PFSK-1 (cell line): Measurements from ENCODE around the gene SPRED1.

Experiments used
- FOXP2 ChIP-seq: optimal IDR thresholded peaks from 2 replicates; pipeline ENCODE3; 2011; ENCODE audit warnings: borderline replicate concordance, control low read depth, inconsistent platforms; ENCODE audit not compliant: insufficient read depth; ENCODE audit errors: extremely low read length, extremely low read depth
- POLR2AphosphoS5 ChIP-seq: IDR thresholded peaks from 2 replicates; pipeline ENCODE4 v1.6.1; 2012; ENCODE audit warnings: low read depth, mild to moderate bottlenecking, control low read depth, low read length, moderate library complexity
- REST ChIP-seq, 2 experiments: IDR thresholded peaks; 2 replicates each; pipeline versions ENCODE4 v1.6.1 to v1.8.0; 2011 to 2012; ENCODE audit warnings: low read depth in 2 of 2, low read length in 2 of 2, control low read depth in 1 of 2, inconsistent platforms in 1 of 2, mild to moderate bottlenecking in 1 of 2, moderate library complexity in 1 of 2; ENCODE audit not compliant: insufficient read depth in 1 of 2
- SIN3A ChIP-seq: IDR thresholded peaks from 2 replicates; pipeline ENCODE4 v1.6.1; 2012; ENCODE audit warnings: mild to moderate bottlenecking, low read length, moderate library complexity, borderline replicate concordance; ENCODE audit not compliant: insufficient read depth
- TAF1 ChIP-seq: IDR thresholded peaks from 2 replicates; pipeline ENCODE4 v1.6.1; 2012; ENCODE audit warnings: low read length, control low read depth, borderline replicate concordance; ENCODE audit not compliant: insufficient read depth

SPRED1 gene

GRCh38 chr15:38351466-38351865 is 98.8 kb downstream of the SPRED1 start:
- TF ChIP-seq SIN3A, result no peak
- no peak for TF ChIP-seq REST (IDR thresholded peaks at IDR 0.05; ENCODE audit: insufficient read depth in 1 of 2, low read depth in 2 of 2, low read length in 2 of 2)
- TF ChIP-seq POLR2AphosphoS5, result no peak
- TF ChIP-seq TAF1, result no peak
- TF ChIP-seq FOXP2, result no peak

DNA sequence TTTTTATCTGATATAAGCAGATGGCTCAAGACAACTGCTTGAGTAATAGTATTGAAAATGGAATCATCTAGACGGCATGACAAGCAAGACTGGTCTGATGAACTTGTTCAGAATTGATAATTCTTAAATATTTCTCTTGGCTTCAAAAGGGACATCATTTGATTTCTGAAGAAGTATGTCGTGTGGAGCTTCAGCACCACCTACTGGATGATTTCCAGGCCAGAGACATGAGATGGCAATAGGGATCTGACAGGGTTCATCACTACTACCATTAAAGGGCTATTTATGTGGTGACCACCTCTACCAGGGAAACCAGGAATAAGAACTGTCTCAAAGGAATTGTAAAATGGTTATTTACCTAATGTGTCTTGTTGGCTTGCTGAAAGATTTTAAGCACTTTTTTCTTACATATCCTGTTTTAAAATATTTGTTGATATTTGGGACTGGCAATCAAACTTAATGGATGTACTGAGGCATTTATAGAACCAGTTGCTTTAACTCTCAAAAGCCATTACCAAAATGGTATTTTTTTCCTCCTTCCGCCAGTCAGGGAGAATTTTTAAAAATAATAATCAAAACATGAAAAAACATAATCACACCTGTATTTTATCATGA is 101.8 kb downstream of the SPRED1 start:
- TF ChIP-seq SIN3A (no peak), TAF1 (no peak), REST (IDR thresholded peaks at IDR 0.05; ENCODE audit: insufficient read depth in 1 of 2, low read depth in 2 of 2, low read length in 2 of 2) (no peak), FOXP2 (no peak), POLR2AphosphoS5 (no peak)

DNA sequence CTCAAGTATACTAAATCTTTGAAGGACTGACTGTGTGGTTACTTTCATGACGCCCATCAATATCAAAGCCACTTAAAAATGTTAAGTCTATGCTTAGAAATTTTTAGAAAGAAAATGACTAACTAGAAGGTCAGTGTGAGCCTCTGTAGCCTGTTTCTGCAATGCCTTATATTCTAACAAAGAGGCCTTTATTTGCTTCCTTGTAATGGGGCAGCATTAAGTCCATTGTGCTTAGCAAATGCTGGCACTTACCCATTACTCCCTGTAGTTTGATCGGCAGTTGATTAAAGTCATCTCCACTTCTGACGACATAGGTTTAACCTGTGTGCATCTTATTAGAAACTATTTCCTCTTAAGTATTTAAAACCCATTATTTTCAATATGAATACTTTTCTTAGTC is 109.7 kb downstream of the SPRED1 start:
- TF ChIP-seq SIN3A, result no peak
- TF ChIP-seq TAF1, result no peak
- TF ChIP-seq FOXP2, result no peak
- TF ChIP-seq REST (IDR thresholded peaks at IDR 0.05; ENCODE audit: insufficient read depth in 1 of 2, low read depth in 2 of 2, low read length in 2 of 2), result no peak
- no peak for TF ChIP-seq POLR2AphosphoS5

DNA sequence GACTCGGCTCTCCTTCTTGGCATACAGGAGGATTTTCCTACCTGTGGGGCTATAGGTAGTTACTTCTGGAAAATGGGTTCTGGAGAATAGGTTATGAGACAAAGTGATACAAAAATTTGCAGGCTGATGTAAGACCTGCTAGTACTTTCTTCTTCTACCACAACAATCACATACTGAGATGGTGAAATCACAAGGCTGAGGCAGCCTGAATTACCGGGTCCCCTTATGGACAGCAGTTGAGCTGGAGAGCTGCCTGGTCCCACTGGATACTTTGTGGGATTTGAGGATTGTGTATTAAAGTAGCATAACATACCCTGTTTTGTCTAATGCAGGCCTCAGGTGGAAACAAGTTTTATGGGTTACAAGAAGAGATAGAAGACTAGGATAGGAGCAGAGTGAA is 114.8 kb downstream of the SPRED1 start:
- TF ChIP-seq REST (IDR thresholded peaks at IDR 0.05; ENCODE audit: insufficient read depth in 1 of 2, low read depth in 2 of 2, low read length in 2 of 2) (no peak), POLR2AphosphoS5 (no peak), TAF1 (no peak), SIN3A (no peak), FOXP2 (no peak)
